ENCODE results near the gene SPCS1. TPM values are rescaled to one million over a fixed set of nuclear protein-coding genes. Genes with fewer than 3 reads are reported as not detected.
A peak's percentile ranks its signal among the peaks of the same experiment; 100 is the strongest.

Gene SPCS1
- total RNA-seq, 1 donor from 2014 or later = 68.5 TPM

- Histone ChIP-seq H3K4me3 (no peak overlapping the region), H3K4me1 (peaks cover 32% of the 10 kb centered on the region), H3K36me3 (peaks cover 0 to 47% of the 10 kb centered on the region in 2 donors), H3K9me3 (no peaks in the 10 kb centered on the region), H3K27me3 (no peaks in the 10 kb centered on the region), H3K27ac (no peak overlapping the region)
- intact Hi-C loops (cut with DNase I) = no loop called here
- no peak for DNase-seq (ENCODE audit: extremely low spot score in 2 of 2)
- no peak for TF ChIP-seq CTCF (IDR thresholded peaks at IDR 0.05)
- no peak for TF ChIP-seq POLR2AphosphoS5 (IDR thresholded peaks at IDR 0.05; ENCODE audit: insufficient read depth in 1 of 2, low read depth in 1 of 2)
- TF ChIP-seq POLR2A (IDR thresholded peaks at IDR 0.05) = no peak
These were observed 27.4 kb upstream of the SPCS1 start for GRCh38 chr3:52678265-52679198.

GRCh38 chr3:52679199-52679538, 26.7 kb upstream of the SPCS1 start:
- H3K9me3 ChIP-seq = no peaks in the 10 kb centered on the region
- intact Hi-C loops (cut with DNase I) = no loop called here
- H3K4me1 ChIP-seq = peaks cover 35% of the 10 kb centered on the region
- TF ChIP-seq POLR2AphosphoS5 (IDR thresholded peaks at IDR 0.05; ENCODE audit: insufficient read depth in 1 of 2, low read depth in 1 of 2) (no peak), CTCF (IDR thresholded peaks at IDR 0.05) (no peak), POLR2A (IDR thresholded peaks at IDR 0.05) (no peak)
- H3K27ac ChIP-seq = no peak overlapping the region
- no peaks in the 10 kb centered on the region for H3K27me3 ChIP-seq
- DNase-seq (ENCODE audit: extremely low spot score in 2 of 2) = no peak
- H3K4me3 ChIP-seq = no peak overlapping the region
- peaks cover 0 to 47% of the 10 kb centered on the region in 2 donors for H3K36me3 ChIP-seq

GRCh38 chr3:52679811-52680210, 26.1 kb upstream of the SPCS1 start:
- peaks cover 40% of the 10 kb centered on the region for H3K4me1 ChIP-seq
- no peaks in the 10 kb centered on the region for H3K9me3 ChIP-seq
- H3K27me3 ChIP-seq = no peaks in the 10 kb centered on the region
- no peak for TF ChIP-seq POLR2AphosphoS5 (IDR thresholded peaks at IDR 0.05; ENCODE audit: insufficient read depth in 1 of 2, low read depth in 1 of 2)
- no peak for TF ChIP-seq CTCF (IDR thresholded peaks at IDR 0.05)
- no peak for TF ChIP-seq POLR2A (IDR thresholded peaks at IDR 0.05)
- intact Hi-C loops (cut with DNase I) = no loop called here
- H3K36me3 ChIP-seq = peaks cover 0 to 43% of the 10 kb centered on the region in 2 donors
- DNase-seq (ENCODE audit: extremely low spot score in 2 of 2) = no peak
- no peak overlapping the region for H3K4me3 ChIP-seq
- H3K27ac ChIP-seq = peak overlapping the region; percentile 24

DNA sequence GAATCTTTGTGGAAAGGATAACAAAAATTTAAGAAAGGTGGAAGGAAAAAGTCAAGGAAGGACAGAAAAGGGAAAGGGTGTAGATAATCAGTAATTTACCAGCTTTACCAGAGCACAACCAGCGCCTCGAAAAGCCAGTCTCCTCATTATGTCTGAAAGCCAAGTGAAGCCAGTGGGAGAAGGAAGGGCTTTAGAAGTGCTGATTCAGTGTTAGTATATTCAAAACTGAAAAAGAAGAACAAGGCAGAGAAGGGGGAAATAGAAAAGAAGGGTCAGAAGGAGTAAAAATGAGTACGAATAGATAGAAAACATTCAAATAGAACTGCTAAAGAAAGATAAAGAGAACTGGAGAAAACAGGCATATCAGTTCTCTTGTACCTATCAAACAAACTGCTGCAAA, 24.3 kb upstream of the SPCS1 start:
- H3K4me3 ChIP-seq = no peak overlapping the region
- H3K27ac ChIP-seq = peak overlapping the region; percentile 30
- H3K9me3 ChIP-seq = no peaks in the 10 kb centered on the region
- intact Hi-C loops (cut with DNase I) = no loop called here
- H3K36me3 ChIP-seq = peaks cover 0 to 30% of the 10 kb centered on the region in 2 donors
- TF ChIP-seq POLR2AphosphoS5 (IDR thresholded peaks at IDR 0.05; ENCODE audit: insufficient read depth in 1 of 2, low read depth in 1 of 2) (no peak), CTCF (IDR thresholded peaks at IDR 0.05) (no peak), POLR2A (IDR thresholded peaks at IDR 0.05) (no peak)
- H3K27me3 ChIP-seq = no peaks in the 10 kb centered on the region
- DNase-seq (ENCODE audit: extremely low spot score in 2 of 2) = no peak
- H3K4me1 ChIP-seq = peaks cover 49% of the 10 kb centered on the region

- no peak for DNase-seq (ENCODE audit: extremely low spot score in 2 of 2)
- peaks cover 0 to 25% of the 10 kb centered on the region in 2 donors for H3K36me3 ChIP-seq
- peak overlapping the region; percentile 30 for H3K27ac ChIP-seq
- no peaks in the 10 kb centered on the region for H3K9me3 ChIP-seq
- no peaks in the 10 kb centered on the region for H3K27me3 ChIP-seq
- intact Hi-C loops (cut with DNase I) = no loop called here
- peaks cover 53% of the 10 kb centered on the region for H3K4me1 ChIP-seq
- TF ChIP-seq POLR2A (IDR thresholded peaks at IDR 0.05) (no peak), POLR2AphosphoS5 (IDR thresholded peaks at IDR 0.05; ENCODE audit: insufficient read depth in 1 of 2, low read depth in 1 of 2) (peak in 1 of 2 donors; percentile 33)
- no peak overlapping the region for H3K4me3 ChIP-seq
These were observed 23.9 kb upstream of the SPCS1 start for GRCh38 chr3:52682016-52682415.
